ENCODE data around the gene ABCB11.
"Not testable (repeated sequence)": the region's sequence is repeated elsewhere in the genome, so short reads cannot be mapped to it uniquely, and the experiment has no call there.

The ABCB11 gene

GRCh38 chr2:168884975-168885374 lies 146.1 kb downstream of the ABCB11 start:
- peak; percentile 25 to 61 for ATAC-seq

GRCh38 chr2:168882163-168882562 lies 149.0 kb downstream of the ABCB11 start:
- not testable (repeated sequence) for ATAC-seq

GRCh38 chr2:168874368-168875054 lies 156.6 kb downstream of the ABCB11 start:
- ATAC-seq: peak in 1 of 2 donors; percentile 44

- not testable (repeated sequence) for ATAC-seq
Observed at GRCh38 chr2:168870824-168871223, 160.3 kb downstream of the ABCB11 start.
